ENCODE data around the gene PSD4.

The PSD4 gene

DNA sequence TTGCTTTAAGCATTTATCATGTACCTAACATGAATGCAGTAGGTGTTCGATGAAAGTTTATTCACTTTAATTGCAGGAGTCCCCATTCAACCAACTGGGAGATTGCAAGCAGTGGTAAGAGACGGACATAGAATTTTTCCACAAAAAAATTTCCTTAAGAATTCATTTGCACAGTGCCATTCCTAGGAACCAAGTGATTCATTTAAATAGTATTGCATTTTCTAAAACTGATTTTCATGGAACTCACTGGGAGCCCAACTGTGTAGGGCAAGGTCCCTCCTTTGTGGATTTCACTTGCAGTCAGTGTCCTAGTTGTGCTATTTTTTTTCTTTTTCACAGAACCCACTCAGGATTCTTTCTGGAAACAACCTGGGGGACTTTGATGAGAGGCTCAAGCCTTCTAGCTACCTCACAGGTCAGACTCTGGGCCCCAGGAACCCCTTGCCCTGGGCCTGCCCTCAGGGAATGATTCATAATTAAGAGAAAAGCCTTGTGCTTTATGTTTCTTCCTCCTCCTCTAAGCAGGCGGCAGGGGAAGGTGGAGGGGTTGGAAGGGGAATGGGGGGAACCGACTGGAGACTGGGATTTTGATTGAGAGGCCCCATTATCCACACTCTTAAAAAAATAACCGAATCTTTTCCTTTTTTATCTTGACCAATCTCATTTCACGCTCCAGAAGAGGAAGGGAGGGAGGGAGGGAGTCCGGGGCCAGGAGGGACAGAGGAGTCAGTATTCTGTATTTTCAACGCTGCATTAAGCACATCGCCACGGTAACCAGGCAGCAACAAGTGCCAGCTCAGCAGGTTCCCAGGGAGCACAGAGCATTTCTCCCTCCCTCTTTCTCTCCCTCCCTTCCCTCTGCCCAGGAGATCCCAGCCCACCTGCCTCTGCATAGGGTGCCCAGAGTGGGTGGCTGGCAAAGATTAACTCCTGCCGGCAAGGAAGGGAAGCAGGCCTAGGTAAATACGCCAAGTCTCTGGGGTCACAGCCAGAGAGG is 51.8 kb downstream of the PSD4 start:
- DNase-seq: no peak

- no peak for DNase-seq
Observed at GRCh38 chr2:113226462-113226861, 52.7 kb downstream of the PSD4 start.

DNA sequence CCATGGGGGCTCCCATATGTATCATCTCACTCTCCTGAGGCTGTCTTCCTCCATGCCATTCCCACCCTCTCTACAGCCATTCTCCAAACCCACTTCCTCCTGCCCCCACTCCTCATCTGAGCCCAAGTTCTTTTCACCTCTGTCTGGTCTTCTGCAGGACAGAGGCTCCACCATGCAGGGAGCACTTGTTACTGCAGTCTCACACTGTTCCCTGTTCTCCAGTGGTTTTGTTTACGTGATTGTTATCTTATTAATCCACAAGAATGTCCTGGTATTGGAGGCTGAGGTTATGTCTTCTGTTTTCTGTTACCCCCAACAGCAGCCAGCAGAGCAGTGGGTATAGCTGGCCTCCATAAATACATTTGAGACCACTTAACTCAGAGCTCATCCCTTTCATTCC is 53.5 kb downstream of the PSD4 start:
- DNase-seq: no peak

DNA sequence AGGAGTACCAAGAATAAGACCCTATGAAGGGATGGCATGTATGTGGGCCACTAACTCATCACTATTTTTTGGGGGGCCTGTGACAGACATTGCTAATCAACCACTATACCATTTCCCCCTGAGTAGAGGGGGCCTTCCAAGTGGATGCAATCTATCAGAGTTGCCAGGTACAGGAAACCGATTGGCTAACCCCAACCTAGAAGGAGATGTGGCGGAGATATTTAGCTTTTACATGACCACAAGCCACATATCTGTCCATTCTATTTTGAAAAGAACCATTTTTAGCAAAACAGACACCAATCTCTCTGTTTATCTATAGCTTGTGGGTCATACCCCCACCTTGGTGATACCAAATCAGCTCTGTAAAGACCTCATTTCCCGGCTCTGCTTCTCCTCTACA is 53.9 kb downstream of the PSD4 start:
- DNase-seq: no peak

- DNase-seq: no peak
Observed at GRCh38 chr2:113228351-113228750, 54.6 kb downstream of the PSD4 start.

GRCh38 chr2:113228991-113229716 is 55.4 kb downstream of the PSD4 start:
- DNase-seq: no peak

- no peak for DNase-seq
Observed at GRCh38 chr2:113229795-113230194, 56.0 kb downstream of the PSD4 start.

GRCh38 chr2:113230531-113230930 is 56.8 kb downstream of the PSD4 start:
- no peak for DNase-seq

- no peak for DNase-seq
Observed at GRCh38 chr2:113231064-113231463, 57.3 kb downstream of the PSD4 start.

DNA sequence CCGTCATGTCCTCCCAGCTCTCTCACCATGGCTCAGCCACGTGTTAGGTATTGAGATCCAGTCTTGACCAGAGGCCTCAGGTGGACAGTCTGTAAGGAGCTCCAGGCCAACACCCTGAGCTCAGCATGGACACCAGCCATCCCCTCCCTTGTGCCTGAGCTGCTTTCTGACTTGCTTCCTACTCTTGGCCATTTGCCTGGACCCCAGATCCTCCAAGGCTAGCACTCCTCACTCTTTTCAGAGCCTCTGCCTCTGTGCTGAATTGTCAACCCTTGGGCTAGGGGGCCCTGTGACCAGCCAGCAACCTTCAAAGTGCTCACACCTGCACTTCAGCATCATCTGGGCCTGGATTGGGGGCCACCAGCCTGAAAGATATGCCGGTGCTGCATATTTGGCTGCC is 58.4 kb downstream of the PSD4 start:
- no peak for DNase-seq

GRCh38 chr2:113232740-113233139 is 59.0 kb downstream of the PSD4 start:
- DNase-seq: no peak

DNA sequence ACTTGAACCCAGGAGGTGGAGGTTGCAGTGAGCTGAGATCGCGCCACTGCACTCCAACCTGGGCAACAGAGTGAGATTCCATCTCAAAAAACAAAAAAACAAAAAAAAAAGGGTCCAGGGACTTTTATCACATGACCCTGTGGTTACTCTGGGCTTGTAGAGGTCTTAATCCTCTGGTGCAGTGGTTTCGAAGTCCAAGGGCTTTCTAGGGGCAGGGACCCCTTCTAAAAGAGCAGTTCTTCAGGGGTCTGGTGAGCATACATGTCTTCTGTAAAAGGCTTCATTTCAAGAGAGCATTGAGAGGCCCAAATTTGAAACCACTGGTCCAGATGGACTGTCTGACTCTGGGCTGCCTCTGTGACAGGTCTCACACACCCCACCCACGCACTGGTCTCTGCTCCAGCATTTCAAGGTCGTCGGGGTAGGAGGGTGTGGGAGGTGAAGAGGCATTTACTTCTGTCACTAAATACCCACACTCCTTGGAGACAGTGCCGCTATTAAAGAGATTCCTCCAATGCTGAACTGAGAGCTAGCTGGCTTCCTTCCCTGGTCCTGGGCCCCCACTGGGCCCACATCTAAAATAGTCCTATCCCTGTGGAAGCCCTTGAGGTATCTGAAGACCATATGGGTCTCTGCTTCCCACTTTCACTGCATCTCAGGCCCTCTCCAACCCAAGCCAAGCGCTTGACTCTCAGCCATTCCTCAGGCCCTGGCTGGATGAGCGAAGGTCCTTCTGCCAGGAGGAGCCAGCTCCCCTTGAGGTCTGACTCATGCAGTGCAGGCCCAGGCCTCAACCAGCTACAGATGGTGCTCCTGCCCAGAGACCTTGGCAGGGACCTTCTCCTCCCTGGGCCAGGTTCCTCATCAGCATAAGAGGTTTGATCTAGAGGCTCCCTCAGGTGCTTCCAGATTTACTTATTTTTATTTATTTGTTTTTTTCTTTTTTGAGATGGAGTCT is 60.1 kb downstream of the PSD4 start:
- no peak for DNase-seq

- no peak for DNase-seq
Observed at GRCh38 chr2:113234721-113235346, 61.1 kb downstream of the PSD4 start.

- peak; percentile 84 for DNase-seq
Observed at GRCh38 chr2:113235347-113236226, 61.8 kb downstream of the PSD4 start.

- DNase-seq: no peak
Observed at GRCh38 chr2:113236367-113237159, 62.8 kb downstream of the PSD4 start.

- no peak for DNase-seq
Observed at GRCh38 chr2:113237604-113238160, 63.9 kb downstream of the PSD4 start.

DNA sequence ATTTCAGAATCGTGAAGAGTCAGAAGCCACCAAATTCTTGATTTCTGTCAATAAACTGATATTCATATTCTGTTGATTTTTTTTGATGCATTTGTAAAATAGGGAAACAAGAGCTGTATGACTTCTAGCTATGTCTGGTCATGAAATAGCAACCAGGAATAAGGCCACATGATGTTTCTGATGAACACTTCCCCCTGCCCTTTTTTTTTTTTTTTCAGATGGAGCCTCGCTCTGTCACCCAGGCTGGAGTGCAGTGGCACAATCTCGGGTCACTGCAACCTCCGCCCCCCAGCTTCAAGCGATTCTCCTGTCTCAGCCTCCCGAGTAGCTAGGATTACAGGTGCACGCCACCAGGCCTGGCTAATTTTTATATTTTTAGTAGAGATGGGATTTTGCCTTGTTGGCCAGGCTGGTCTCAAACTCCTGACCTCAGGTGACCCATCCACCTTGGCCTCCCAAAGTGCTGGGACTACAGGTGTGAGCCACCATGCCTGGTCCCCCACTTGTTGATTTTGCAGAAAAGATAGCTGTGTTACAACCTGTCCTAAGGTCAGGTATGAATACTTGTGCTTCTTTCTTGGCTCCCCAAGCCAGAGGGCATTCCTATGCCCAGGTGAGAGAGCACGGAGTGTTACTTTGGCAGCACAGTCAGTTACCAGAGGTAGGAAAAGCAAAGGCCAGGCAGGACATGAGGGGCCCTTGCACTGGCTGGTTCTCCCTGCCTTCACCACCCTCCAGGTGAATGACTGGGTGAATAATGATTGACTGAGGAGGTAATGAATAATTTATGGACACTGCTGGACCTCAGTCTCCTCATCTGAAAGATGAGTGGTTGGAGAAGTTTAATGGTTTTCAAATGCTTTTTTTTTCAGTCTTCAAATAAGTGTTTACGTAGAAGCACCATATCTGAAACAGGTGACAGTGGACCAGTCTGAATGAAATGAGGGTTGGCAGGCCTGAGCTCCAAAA is 65.4 kb downstream of the PSD4 start:
- DNase-seq: no peak

- DNase-seq: no peak
Observed at GRCh38 chr2:113240150-113240914, 66.6 kb downstream of the PSD4 start.
